KMS-11 (cell line): ENCODE data around the gene WTAP.
A peak's percentile ranks its signal among the peaks of the same experiment; 100 is the strongest.

Experiments
- H2AFZ ChIP-seq: fragments of 200-600 bp; sonication (generic); 2 replicates; pipeline ENCODE4 v1.6.1; 2016; ENCODE audit warnings: antibody characterized with exemption, mixed run types, low read depth
- H3K27ac ChIP-seq: fragments of 200-600 bp; sonication (generic); 2 replicates; pipeline ENCODE4 v1.6.1; 2016; ENCODE audit warnings: mild to moderate bottlenecking, mixed run types
- H3K27me3 ChIP-seq: fragments of 200-600 bp; sonication (generic); 2 replicates; pipeline ENCODE4 v1.6.1; 2017; ENCODE audit warnings: mild to moderate bottlenecking, low read depth, mixed run types, moderate library complexity; ENCODE audit not compliant: insufficient read depth
- H3K36me3 ChIP-seq: fragments of 200-600 bp; sonication (generic); 2 replicates; pipeline ENCODE4 v1.6.1; 2017; ENCODE audit warnings: mild to moderate bottlenecking, mixed run types; ENCODE audit not compliant: insufficient read depth
- H3K4me1 ChIP-seq: fragments of 200-600 bp; sonication (generic); 2 replicates; pipeline ENCODE4 v1.6.1; 2016; ENCODE audit warnings: mild to moderate bottlenecking, low read depth, mixed run types; ENCODE audit not compliant: poor library complexity, severe bottlenecking
- H3K4me2 ChIP-seq: fragments of 200-600 bp; sonication (generic); 2 replicates; pipeline ENCODE4 v1.7.0; 2016; ENCODE audit warnings: mild to moderate bottlenecking, mixed run types
- H3K4me3 ChIP-seq: fragments of 200-600 bp; sonication (generic); IDR thresholded peaks from 2 replicates; pipeline ENCODE4 v1.6.1; 2017; ENCODE audit warnings: low read depth, low read length, mixed read lengths; ENCODE audit not compliant: insufficient read depth
- H3K79me2 ChIP-seq: fragments of 200-600 bp; sonication (generic); 2 replicates; pipeline ENCODE4 v1.6.1; 2016; ENCODE audit warnings: low read depth, mixed run types; ENCODE audit not compliant: insufficient read depth
- H3K9ac ChIP-seq: fragments of 200-600 bp; sonication (generic); 2 replicates; pipeline ENCODE4 v1.6.1; 2016; ENCODE audit warnings: mild to moderate bottlenecking, mixed run types
- H4K20me1 ChIP-seq: fragments of 200-600 bp; sonication (generic); 2 replicates; pipeline ENCODE4 v1.6.1; 2016; ENCODE audit warnings: mild to moderate bottlenecking, mixed run types; ENCODE audit not compliant: insufficient read depth
- CTCF ChIP-seq: fragments of 200-600 bp; sonication (generic); conservative IDR thresholded peaks from 2 replicates; pipeline ENCODE4 v1.6.1; 2017; ENCODE audit warnings: low read depth, mild to moderate bottlenecking, antibody characterized with exemption, low read length, moderate library complexity, mixed read lengths

The WTAP gene

GRCh38 chr6:159726918-159727716 lies at the start of gene WTAP:
TSS of gene WTAP (plus strand) at chr6:159727506. CDS start at chr6:159736266, 8,760 bp downstream.
- H2AFZ ChIP-seq, result peak within 1 kb of the TSS; percentile 80
- peaks cover 33% of the 10 kb centered on the region for H4K20me1 ChIP-seq

DNA sequence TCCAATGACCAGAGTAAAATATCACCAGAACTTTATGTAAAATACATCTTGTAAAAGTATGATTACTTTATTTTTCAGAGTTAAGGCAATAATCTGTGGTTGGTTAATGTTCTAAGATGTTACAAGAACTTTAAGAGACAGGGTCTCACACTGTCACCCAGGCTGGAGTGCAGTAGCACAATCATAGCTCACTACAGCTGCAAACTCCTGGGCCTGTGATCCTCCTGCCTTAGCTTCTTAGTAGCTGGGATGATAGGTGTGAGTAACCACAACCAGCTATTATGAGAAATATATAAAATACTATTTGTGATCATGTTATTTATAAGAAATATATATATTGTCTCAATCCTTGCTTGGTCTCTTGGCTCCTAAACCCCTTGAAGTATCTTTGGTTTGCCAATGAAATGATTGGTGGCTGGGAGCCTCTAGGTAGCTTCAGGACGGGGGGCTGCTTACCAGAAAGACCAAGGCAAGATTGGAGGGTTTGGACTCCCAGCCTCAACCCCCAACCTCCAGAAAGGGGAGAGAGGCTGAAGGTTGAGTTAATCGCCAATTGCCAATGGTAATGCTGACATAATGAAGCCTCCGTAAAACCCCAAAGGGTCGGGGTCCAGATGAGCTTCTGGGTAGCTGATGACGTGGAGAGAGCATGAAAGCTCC lies 49.7 kb upstream of the WTAP start:
- Histone ChIP-seq H3K27ac (no peak overlapping the region), H3K79me2 (no peaks in the 10 kb centered on the region), H3K36me3 (no peaks in the 10 kb centered on the region), H3K4me2 (no peak overlapping the region), H4K20me1 (no peaks in the 10 kb centered on the region), H3K9ac (no peak overlapping the region), H2AFZ (no peak overlapping the region), H3K27me3 (no peaks in the 10 kb centered on the region), H3K4me3 (no peak overlapping the region), H3K4me1 (peaks cover 23% of the 10 kb centered on the region)
- TF ChIP-seq CTCF, result no peak

More at GRCh38 chr6:159726918-159727716, at the start of gene WTAP:
- Histone ChIP-seq H3K36me3 (no peaks in the 10 kb centered on the region; the same call in 1 of the 2 replicates), H3K79me2 (peaks cover 73% of the 10 kb centered on the region), H3K27me3 (no peaks in the 10 kb centered on the region), H3K4me3 (no peak within 1 kb of the TSS), H3K27ac (peak within 1 kb of the TSS; percentile 94), H3K9ac (peak within 1 kb of the TSS; percentile 96), H3K4me1 (peaks cover 35% of the 10 kb centered on the region), H3K4me2 (peak within 1 kb of the TSS; percentile 81)
- TF ChIP-seq CTCF, result no peak

DNA sequence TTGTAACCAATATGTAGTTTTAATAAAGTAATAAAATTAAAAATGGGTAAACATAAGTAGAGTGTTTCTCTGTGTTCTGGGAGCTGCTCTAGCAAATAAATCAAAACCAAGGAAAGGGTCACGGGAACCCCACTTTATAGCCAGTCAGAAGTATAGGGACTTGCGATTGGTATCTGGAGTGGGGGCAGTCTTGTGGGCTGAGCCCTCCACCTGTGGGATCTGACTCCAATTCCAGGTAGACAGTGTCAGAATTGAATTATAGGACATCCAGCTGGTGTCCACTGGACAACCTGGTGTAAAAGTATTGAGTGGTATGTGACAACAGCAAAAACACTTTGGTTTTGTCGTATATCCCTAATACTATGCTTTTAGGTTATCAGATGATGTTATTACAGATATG lies 48.7 kb upstream of the WTAP start:
- no peaks in the 10 kb centered on the region for H4K20me1 ChIP-seq
- peaks cover 27% of the 10 kb centered on the region for H3K4me1 ChIP-seq
- H3K4me3 ChIP-seq, result no peak overlapping the region
- no peaks in the 10 kb centered on the region for H3K27me3 ChIP-seq
- no peak overlapping the region for H3K27ac ChIP-seq
- no peaks in the 10 kb centered on the region for H3K36me3 ChIP-seq
- no peak overlapping the region for H3K9ac ChIP-seq
- TF ChIP-seq CTCF, result no peak
- H3K4me2 ChIP-seq, result no peak overlapping the region
- H2AFZ ChIP-seq, result no peak overlapping the region
- H3K79me2 ChIP-seq, result no peaks in the 10 kb centered on the region

- Histone ChIP-seq H3K9ac (no peak overlapping the region), H3K27ac (no peak overlapping the region), H3K4me3 (no peak overlapping the region), H3K4me1 (peaks cover 27% of the 10 kb centered on the region), H3K27me3 (no peaks in the 10 kb centered on the region), H3K36me3 (no peaks in the 10 kb centered on the region), H4K20me1 (no peaks in the 10 kb centered on the region), H3K4me2 (no peak overlapping the region; the same call in 1 of the 2 replicates), H3K79me2 (no peaks in the 10 kb centered on the region), H2AFZ (no peak overlapping the region)
- no peak for TF ChIP-seq CTCF
These were observed 47.9 kb upstream of the WTAP start for GRCh38 chr6:159679091-159680077.
